HG03442 (cell line): ENCODE results near the gene RPP21.

Experiments
- ATAC-seq: cut with Tn5 transposase; IDR thresholded peaks from one replicate; pipeline ENCODE4 v1.9.1; 2021; ENCODE audit warnings: mild to moderate bottlenecking, moderate library complexity; ENCODE audit not compliant: unreplicated experiment

RPP21 gene

GRCh38 chr6:30344868-30345671 lies at the start of gene RPP21:
Gene RPP21 (plus strand): TSS chr6:30345156. CDS start chr6:30345172, 16 bp downstream.
- ATAC-seq, result peak; percentile 90

DNA sequence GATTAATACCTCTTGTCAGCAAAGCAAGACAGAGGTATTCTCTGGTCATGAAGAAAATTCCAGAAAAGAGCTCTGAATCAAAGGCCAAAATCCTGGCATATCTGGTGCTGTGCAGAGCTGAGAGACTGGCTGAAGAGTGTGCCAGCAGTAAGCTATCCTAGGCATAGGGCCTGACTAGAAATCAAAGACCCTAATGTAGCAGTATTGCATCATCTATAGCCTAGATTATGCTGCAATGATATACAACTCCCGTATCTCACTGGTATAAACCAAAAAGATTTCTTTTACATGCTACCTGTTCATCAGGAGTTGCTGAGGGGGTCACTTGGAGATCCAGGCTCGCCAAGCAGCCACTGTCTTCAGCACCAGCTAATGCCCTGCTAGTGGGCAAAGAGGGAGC lies 49.1 kb upstream of the RPP21 start:
- no peak for ATAC-seq

- no peak for ATAC-seq
Observed at GRCh38 chr6:30304002-30304401, 41.0 kb upstream of the RPP21 start.

DNA sequence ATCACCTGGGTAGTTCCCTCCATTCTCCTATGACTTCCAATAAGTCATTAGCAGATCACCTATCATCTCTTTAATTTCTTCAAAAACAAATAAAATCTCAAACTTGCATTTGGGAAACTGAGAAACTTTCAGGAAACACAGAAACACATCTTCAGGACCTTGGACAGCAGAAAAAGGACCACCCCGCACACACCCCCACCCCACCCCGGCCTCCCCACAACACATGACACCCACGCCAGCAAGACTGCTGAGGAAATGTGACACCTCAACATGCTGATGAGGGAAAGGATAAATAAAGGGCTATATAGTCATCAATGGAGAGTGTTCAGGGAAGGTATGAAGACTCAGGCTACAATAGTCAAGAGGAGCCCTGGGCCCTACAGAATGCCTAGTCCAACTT lies 33.9 kb upstream of the RPP21 start:
- no peak for ATAC-seq

GRCh38 chr6:30311671-30312070 lies 33.3 kb upstream of the RPP21 start:
- ATAC-seq, result no peak

DNA sequence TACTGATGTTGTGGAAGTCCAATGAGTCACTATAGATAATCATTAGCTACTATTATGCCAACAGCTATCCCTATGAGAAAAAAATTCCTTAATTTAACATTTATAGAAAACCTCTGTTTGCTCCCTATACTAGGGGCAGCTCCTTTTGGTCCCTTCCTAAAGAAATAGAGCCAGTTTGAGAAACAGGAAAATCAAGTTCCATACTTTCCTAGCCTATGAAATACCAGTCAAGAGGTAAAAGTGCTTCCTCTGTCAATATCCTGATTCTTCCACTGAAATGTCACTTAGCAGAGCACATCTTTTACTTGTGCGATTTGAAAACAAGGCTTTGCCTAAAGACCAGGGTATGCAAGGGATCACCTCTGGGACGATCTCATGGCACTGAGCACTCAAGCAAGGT lies 32.7 kb upstream of the RPP21 start:
- no peak for ATAC-seq

DNA sequence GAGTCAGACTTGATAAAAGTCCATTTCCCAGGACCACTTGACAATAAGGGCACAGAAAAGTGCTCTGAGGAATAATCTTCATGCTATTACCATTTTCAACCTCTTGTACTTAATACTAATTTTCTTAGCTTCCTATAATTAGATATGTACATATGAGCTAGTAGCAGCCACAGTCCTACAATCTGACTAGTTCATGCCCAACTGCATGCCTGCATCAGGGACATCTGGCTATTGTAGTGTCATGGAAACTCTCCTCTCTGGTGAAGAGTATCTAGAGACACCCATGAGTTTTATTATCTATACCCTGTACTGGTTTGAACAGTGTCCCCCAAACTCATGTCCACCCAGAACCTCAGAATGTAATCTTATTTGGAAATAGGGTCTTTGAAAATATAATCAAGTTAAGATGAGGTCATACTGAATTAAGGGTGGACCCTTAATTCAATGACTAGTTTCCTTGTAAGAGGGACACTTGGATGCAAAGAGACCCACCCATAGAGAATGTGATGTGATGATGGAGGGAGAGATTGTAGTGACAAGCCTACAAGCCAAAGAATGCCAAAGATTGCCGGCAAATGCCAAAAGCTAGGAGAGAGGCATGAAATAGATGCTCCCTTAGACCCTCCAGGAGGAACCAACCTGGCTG lies 32.2 kb upstream of the RPP21 start:
- no peak for ATAC-seq

DNA sequence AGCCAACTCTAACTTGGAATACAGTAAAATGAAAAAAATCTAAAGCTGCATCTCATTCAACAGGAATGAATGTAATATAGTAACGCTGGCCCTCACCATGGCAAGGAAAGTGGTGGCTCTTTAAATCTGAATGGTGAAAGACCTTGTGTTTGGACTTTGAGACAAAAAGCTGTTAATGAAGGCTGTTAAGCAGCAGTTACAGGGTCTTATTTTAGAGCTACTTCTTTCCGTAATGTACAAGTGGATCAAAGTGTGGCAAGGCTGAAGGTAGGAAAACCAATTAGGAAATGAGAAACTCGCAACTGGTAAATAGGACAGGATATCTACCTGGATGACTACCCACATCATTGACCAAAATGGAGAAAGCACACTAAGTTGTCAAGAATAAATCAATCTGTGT lies 29.8 kb upstream of the RPP21 start:
- ATAC-seq, result no peak

GRCh38 chr6:30317913-30318589 lies 26.9 kb upstream of the RPP21 start:
- ATAC-seq, result no peak

GRCh38 chr6:30319146-30319835 lies 25.7 kb upstream of the RPP21 start:
- ATAC-seq, result no peak

GRCh38 chr6:30321692-30322388 lies 23.1 kb upstream of the RPP21 start:
- ATAC-seq, result no peak

- no peak for ATAC-seq
Observed at GRCh38 chr6:30322527-30323501, 22.1 kb upstream of the RPP21 start.

GRCh38 chr6:30323806-30324205 lies 21.1 kb upstream of the RPP21 start:
- ATAC-seq, result no peak

- no peak for ATAC-seq
Observed at GRCh38 chr6:30325150-30325872, 19.6 kb upstream of the RPP21 start.

- ATAC-seq, result peak; percentile 31
Observed at GRCh38 chr6:30325873-30326525, 19.0 kb upstream of the RPP21 start.

GRCh38 chr6:30326526-30327231 lies 18.3 kb upstream of the RPP21 start, which contains the start of gene TRIM39:
Gene TRIM39 (plus strand): TSS chr6:30326927. CDS start chr6:30329318, 2,391 bp downstream.
- ATAC-seq, result peak; percentile 73

- no peak for ATAC-seq
Observed at GRCh38 chr6:30327232-30327746, 17.7 kb upstream of the RPP21 start.
